NOMO-1 treated with dmso at 0.1 percent for 144 hours (cell line): ENCODE results near the gene HIGD2A.
"Not testable (repeated sequence)": the region's sequence is repeated elsewhere in the genome, so short reads cannot be mapped to it uniquely, and the experiment has no call there.

Experiments used
- DNase-seq: peaks from one replicate; lab custom pipeline; 2025; ENCODE audit not compliant: unreplicated experiment; lab: John Stamatoyannopoulos, UW

The HIGD2A gene

DNA sequence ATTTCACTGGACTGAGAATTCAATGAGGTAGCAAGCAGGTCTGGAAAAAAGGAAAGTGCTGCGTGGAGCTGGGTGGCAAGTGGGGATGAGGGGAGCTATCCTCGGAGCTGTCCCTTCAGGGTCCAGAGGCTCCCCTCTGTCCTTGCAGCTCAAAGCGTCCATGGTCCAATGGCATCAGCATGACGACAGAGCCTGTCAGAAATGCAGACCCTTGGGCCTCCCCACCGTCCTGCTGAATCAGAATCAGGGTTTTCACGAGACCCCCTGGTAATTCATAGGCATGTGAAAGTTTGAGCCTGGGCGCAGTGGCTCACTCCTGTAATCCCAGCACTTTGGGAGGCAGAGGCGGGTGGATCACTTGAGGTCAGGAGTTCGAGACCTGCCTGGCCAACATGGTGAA, 5.5 kb downstream of the HIGD2A start:
- DNase-seq = no peak

DNA sequence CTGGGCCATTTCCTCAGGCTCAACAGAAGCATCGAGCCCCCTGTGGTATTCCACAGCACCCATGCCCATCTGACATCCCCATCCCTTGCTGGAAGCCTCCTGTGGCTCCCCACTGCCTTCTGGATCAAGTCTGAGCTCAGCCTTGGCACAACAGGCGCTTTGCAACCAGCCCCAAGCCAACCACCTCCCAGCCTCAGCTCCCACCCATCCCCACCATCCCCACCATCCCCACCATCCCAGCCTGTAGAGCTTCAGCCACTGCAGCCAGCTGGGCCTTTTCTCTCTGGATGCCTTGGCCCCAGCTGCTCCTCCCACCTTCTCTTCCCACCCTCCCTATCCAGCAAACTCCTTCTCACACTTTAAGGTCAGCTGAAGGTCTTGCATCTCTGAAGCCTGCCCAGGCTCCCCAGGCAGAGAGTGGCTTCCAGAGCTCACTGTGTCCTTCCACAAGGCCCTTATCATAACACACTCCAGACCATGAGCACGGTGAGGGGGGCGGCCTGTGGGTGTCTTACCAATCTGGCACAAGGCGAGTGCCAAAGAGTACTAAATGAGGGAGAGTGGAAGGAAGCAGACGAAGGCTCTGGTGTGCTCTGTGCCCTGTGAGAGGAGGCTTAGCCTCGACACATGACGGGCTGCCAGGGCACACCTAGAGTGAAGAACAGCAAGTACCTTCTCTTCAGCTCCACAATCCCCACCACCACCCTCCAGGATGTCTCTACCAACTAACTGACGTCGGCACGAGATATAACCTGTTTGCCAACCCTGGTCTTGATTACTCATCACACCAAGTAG, 6.5 kb downstream of the HIGD2A start:
- no peak for DNase-seq

DNA sequence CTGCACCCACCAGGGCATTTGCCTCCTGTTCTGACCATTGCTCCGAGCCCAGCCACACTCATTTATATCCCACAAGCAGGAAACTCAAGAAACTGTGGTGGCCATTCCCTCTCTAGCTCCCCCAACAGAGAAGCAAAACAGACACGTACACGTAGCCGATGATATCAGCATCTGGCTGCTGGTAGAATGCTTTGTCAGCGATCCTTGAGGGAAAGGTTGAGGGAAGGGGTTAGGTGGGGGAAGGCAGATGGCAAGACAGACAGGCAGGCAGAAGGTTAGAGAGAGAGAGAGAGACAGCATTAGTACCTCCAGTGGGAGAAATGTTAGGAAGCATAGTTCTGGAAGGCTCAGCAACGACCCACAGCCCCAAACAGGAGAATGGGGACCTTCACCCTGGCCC, 7.8 kb downstream of the HIGD2A start:
- DNase-seq = no peak

DNA sequence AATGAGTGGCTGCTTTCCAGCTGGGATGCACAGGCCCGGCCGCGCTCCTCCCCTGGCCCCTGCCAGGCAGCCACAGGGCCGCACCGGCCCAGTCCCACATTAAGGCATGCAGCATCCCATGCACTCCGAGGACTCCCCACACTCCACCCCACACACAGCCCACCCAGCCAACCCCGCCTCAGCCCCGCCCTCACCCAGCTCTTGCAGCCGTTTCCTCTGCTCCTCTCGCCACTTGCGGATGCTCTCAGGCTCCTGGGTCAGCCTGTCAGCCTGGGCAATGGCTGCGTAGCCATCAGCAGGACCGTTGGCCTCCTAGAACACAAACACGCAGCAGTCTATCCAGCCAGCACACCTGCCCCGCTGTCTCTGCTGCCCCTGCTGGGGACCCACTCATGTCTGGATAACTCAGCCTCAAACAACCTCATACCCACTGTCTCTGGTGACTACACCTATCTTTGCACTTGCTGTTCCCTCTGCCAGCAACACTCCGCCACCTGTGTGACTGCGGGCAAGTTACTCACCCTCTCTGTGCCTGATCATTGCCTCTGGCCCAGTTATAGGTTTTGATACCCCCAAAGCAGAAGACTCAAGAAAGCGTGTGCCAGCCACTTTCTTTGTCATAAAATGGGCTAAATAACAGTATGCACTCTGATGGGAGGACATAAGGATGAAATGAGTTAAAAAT, 9.3 kb downstream of the HIGD2A start:
- DNase-seq = no peak

DNA sequence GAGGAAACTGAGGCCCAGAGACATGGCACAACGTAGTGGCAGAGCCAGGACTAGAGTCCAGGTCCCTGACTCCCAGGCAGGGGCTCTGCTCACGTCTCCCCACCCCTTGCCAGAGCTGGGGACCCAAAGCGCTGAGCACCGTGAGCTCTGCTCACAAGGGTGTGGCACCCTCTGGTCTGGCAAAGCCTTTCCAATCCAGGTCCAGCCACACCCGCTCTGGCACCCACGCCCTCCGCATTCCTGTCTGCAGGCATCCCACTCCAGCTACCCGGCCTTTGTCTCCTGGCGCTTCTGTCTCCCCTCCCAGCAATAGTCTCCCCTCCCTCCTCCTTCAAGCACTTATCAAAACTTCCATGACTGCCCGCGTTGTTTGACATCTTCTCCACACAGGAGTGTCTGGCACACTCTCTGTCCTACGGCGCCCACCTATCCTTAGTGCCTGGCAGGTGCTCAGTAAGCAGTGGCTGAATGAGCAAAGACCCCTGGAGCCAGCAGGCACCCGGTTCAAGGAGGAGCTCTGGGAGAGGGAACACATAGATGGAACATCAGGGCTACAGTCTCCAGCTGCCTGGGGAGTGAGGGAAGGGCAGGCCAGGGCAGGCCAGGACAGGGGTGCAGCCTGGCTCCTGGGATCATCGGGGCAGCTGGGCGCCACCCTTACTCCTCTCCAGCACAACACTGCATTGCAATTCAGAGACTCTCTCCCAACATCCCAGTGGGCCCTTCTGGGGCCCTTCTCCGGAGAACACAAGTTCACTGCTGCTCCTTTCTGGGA, 12.0 kb downstream of the HIGD2A start:
- no peak for DNase-seq

DNA sequence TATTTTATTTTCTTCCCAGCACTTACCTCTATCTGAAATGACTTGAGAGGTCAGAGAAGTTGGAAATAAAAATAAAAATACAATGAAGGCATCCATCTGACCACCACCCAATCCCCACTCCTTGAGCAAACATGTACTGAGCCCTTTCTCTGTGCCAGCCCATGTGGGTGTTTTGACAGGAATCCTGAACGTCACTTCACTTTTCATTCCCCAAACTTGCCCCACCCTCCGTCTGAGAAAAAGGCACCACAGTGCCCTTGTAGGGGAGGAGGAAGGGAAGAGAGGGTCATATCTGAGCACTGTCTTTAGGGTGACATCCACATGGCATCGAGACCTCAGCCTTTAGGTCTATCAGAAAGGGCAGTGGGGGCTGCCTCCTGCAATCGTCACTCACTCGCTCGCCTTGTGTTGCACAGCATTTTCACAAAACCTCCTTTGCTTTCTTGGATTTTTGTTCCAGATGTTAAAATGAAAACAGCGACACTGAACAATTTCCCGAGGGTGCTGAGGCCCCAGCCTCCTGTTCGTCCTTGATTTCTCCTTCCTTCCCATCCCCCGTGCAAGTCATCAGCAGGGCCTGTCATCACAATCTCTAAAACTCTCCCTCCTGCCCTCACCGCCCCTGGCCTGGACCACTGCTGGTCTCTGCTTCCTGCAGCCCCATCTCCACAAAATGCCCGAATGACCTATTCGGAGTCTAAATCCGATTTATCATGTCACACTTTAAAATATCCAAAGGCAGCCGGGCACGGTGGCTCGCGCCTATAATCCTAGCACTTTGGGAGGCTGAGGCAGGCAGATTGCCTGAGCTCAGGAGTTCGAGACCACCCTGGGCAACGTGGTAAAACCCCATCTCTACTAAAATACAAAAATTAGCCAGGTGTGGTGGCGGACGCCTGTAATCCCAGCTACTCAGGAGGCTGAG, 13.0 kb downstream of the HIGD2A start:
- no peak for DNase-seq

DNA sequence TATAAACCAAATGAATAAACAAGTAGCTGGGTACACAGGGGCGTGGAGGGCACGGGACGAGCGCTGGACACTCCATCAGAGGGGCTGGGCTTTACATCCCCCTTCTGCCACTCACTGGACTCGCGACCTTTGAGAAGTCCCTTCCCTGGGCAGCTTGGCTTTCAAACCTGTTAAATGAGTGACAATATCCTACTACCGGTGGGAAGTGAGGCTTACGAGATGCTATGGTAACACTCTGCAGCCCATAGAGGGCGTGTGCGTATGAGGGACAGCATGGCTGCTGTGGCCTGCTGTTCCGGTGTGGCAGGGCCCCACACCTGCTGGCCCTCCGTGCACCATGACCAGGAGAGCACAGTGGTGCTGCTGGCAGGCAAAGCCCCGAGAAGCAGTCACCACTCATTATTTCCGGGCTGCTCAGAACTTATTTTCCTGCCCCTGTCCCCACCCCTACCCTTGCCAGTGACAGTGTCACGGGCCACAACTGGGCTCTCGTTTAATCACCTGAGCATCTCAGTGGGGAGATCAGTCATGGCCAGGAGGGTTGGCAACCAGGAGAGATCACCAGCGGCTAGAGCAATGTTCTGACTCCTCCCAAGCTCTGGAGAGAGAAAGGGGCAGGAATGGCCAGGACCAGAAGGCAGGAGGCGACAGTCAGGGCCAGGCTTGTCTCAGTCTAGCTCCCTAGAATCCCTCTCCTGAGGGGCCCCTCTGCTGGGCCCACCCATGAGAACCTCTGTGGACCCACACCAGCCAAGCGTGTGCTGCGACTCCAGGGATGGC, 17.3 kb downstream of the HIGD2A start:
- no peak for DNase-seq

DNA sequence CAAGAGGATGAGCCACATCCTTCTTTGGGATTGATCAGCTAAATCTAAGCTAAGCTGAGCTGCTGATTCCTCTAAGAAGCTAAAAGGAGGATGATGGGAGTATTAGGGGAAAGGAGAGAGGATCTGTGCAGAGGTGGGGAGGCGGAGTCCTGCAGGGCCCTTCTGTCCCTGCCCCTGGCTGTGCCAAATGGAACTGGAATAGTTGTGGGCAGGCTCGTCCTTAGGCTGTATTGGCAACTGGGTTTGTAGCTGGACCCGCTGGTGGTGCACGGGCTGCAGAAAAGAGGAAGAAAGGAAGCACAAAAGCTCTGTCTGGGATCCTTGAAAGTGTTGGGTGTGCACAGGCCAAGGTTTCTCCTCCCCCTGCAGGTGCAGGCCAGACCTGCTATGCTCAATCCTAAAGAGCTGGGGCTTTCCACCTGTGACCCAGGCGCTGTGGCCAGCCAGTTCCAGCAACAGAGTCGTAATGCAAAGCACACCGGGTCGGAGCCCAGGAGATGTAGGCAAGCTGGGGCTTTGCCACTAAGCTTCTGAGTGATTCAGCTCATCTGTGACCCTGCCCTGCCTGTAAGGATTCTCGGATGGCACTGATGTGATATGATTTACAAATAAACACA, 18.0 kb downstream of the HIGD2A start:
- DNase-seq = no peak

DNA sequence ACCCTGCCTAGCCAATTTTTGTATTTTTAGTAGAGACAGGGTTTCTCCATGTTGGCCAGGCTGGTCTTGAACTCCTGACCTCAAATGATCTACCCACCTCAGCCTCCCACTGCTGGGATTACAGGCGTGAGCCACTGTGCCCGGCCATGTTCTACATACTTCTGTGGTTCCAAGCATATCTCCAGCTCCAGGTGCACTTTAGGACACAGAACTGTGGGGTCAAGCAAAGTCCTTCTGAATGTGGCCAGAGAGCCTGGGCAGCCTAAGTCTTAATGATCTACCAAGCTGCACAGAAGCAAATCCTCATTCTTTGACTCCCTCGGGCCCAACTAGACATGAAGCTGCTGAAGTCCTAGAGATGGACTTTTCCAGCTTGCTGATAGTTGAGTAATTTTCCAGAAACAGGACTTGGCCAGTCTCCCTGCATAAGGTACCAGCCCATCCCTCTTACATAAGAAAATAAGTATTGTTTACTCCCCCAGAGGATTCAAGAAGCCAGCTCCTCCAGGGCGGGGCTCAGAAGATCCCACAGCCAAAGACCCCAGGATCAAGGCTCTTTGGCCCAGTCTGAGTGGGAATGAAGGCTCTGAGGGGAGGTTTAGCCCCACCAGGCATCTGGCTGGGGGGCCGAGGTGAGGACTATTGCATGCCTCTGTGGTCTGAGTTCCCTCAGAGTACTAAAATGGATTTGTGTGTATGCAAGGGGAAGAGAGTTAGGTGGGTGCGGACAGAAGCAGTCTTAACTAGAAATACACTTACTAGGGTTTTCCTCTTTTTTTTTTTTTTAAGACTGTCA, 19.1 kb downstream of the HIGD2A start:
- no peak for DNase-seq

DNA sequence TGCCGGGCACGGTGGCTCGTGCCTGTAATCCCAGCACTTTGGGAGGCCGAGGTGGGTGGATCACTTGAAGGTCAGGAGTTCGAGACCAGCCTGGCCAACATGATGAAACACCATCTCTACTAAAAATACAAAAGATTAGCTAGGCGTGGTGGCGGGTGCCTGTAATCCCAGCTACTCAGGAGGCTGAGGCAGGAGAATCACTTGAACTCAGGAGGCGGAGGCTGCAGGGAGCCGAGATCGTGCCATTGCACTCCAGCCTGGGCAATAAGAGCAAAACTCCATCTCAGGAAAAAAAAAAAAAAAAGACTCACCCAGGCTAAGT, 19.7 kb downstream of the HIGD2A start:
- DNase-seq = not testable (repeated sequence)

DNA sequence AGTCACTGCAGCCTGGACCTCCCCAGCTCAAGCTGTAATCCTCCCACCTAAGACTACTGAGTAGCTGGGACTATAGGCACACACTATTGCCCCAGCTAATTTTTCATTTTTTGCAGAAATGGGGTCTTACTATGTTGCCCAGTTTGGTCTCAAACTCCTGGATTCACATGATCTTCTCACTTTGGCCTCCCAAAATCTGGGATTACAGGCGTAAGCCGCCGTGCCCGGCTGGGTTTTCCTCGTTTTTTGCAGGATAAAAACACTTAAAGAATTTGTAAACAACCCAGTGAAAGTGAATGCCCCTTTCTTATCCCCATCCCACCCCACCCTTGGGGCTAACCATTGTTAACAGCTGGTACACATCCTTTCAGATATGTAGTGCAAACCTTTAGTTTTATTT, 20.0 kb downstream of the HIGD2A start:
- no peak for DNase-seq

DNA sequence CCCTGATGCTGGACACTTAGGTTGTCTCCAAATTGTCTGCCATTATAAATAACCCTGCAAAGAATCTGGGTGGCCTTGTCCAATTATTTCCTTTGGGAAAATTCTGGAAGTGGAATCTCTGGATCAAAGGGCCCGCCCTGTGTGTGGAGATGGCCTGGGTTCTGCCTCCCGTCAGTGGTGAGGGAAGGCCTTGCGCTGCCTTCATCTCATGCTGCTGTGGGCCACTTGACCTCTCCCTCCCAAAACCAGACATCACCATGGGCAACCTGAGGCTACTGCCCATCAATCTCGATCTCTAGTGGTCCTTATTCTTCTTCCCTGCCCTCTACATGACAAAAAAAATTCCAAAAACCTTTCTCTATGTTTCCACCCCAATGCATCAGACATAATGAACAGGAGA, 21.2 kb downstream of the HIGD2A start:
- no peak for DNase-seq

DNA sequence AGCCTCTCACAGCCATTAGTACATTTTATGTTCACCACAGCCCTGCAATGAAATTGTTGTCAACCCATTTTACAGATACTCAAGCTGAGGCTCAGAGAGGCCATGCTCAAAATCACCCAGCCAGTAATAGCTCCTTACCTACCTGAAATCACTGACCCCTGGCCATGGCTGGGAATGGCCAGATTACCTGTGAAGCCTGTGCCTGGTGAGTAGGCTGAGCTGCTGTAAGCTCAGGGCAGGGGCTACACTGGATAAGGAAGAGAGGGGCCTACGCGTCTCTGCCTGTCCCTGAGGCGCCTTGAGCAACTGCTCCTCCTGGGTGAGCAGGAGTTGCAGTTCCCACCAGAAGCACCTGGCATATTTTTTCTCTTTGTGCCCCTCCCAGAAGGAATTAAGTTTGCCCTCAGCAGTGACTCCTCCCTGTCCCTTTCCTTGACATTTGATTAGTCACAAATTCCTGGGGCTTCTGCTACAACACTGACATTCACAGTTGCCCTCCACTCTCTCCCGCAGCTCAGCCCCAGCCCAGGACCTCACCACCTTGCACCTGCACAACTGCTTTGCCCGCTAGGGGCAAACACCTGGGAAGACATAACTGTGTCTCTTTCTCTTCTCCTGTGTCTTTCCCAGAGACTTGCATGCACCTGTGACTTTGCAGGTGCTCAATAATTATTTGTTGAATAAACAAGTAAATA, 22.1 kb downstream of the HIGD2A start:
- DNase-seq = no peak

DNA sequence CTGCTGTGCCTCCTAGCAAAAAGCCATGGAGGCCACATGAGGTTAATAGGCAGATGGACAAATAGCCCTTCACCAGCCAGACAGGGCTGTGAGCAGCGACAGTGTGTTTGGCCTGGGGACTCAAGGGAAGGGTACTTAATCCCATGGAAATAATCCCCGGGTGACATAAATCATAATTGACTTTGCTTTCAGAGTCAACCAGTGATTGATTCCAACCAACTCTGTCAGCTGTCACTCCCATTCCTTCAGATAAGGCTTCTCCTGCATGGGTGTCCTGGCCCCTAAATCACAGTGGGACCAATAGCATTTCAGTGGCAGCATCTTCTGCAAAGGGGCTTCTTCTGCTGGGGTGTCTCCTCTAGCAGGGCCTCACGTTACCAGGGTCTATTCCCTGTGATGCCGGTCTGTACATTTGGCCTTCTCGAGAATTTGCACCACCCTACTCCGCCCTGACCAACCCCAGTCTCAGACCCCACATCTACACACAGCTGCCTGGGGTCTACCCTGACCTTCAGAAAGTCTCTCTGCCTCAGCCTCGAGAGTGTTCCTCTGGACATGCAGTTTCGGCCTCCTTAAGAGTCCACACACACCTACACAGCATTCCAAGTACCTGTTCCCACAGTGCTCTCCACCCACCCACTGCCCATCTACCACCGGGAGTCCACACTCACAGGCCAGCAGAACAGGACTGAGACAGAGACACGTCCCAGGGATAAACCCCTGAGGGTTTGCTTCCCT, 24.1 kb downstream of the HIGD2A start:
- no peak for DNase-seq

DNA sequence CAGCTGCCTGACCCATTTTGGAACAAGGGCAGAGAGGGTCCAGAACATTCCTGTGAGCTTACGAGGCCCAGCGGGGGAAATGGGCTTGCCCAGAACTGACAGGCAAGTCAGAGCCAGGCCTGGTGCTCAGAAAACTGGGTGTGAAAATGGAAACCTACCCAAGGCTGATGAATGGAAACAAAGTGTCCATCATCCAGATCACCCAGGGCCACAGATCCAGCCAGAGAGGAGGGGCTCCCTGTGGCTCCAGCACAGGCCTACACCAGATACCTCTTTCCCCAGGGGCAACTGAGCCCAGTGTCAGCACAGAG, 24.7 kb downstream of the HIGD2A start:
- DNase-seq = no peak

DNA sequence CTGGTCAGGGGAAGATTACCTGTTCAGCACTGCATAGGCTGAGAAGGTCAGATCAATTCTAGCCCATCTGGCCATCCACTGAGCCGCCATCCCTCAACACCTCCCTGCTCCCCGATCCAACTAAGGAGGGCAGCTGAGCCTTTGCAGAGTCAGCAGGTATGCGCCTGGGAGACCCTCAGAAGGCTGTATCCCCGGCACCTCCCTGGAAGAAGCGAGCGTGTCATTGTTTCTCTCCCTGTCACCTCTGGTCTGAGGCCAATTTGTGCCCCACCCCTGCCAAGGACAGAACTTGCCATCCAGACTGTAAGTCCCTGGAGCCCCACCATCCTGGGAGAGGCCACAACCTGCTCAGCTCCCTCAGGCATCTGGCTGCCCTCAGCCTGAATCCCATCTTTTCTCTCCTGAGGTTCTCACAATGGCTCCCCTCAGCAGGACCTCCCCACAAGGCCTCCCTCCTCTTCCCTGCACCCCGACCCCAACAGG, 25.2 kb downstream of the HIGD2A start:
- DNase-seq = no peak

DNA sequence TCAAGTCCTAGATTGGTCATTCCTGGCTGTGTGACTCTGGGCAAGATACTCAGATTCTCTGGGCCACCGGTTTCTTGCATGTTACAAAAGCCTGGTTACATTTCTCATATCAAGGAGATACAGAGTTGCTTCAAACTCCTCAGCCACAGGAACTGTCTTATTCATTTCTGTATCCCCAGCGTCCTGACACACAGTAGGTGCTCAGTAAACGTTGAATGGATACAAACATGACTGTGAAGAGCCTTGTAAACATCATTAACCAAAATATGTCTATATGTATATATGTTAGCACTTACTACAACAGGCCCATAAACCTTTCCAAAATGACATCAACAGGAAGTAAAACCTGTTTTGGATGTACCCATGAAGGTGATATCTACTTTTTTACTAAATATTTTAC, 26.2 kb downstream of the HIGD2A start:
- no peak for DNase-seq
